OCI-LY3 (cell line): ENCODE measurements around the gene FTO.

Experiments
- H2AFZ ChIP-seq: fragments of 200-600, 300-600 bp; shearing (Covaris generic); 2 replicates; pipeline ENCODE4 v1.6.0; 2014; ENCODE audit warnings: antibody characterized with exemption, low read depth, low read length
- H3K27ac ChIP-seq: fragments of 200-600, 300-600 bp; sonication (generic); 2 replicates; pipeline ENCODE4 v1.5.1; 2014; ENCODE audit warnings: mild to moderate bottlenecking, low read length, moderate library complexity, mixed read lengths
- H3K27me3 ChIP-seq: fragments of 200-600, 300-600 bp; sonication (generic); 2 replicates; pipeline ENCODE4 v1.6.1; 2014; ENCODE audit warnings: low read depth, low read length, mixed read lengths
- H3K36me3 ChIP-seq: fragments of 200-600, 300-600 bp; sonication (generic); replicated peaks from 2 replicates; pipeline ENCODE3; 2014; ENCODE audit warnings: low read depth, low read length, mixed read lengths
- H3K4me1 ChIP-seq: fragments of 300-600, 200-600 bp; sonication (generic); 2 replicates; pipeline ENCODE4 v1.6.1; 2014; ENCODE audit warnings: low read length, mixed read lengths
- H3K4me2 ChIP-seq: fragments of 200-600, 300-600 bp; sonication (generic); 2 replicates; pipeline ENCODE4 v1.6.1; 2014; ENCODE audit warnings: low read length, mixed read lengths
- H3K4me3 ChIP-seq: fragments of 300-600, 200-600 bp; sonication (generic); 2 replicates; pipeline ENCODE4 v1.5.1; 2014; ENCODE audit warnings: antibody characterized with exemption, mild to moderate bottlenecking, low read length, moderate library complexity
- H3K79me2 ChIP-seq: fragments of 300-600, 200-600 bp; shearing (Covaris generic); 2 replicates; pipeline ENCODE4 v1.6.1; 2014; ENCODE audit warnings: mild to moderate bottlenecking, low read length, mixed read lengths
- H3K9ac ChIP-seq: fragments of 300-600, 200-600 bp; shearing (Covaris generic); 2 replicates; pipeline ENCODE4 v1.6.0; 2014; ENCODE audit warnings: mild to moderate bottlenecking, low read length, moderate library complexity
- H3K9me3 ChIP-seq: fragments of 200-600, 300-600 bp; shearing (Covaris generic); 2 replicates; pipeline ENCODE4 v1.6.1; 2014; ENCODE audit warnings: low read length, mixed read lengths; ENCODE audit not compliant: insufficient read depth
- H4K20me1 ChIP-seq: fragments of 200-600, 300-600 bp; sonication (generic); 2 replicates; pipeline ENCODE4 v1.6.1; 2016; ENCODE audit warnings: low read length, mixed read lengths; ENCODE audit not compliant: insufficient read depth
- CTCF ChIP-seq: fragments of 200-600, 300-600 bp; sonication (generic); IDR thresholded peaks from 2 replicates; pipeline ENCODE4 v1.5.1; 2014; ENCODE audit warnings: antibody characterized with exemption, low read length, low read depth
- EZH2phosphoT487 ChIP-seq: fragments of 200-600 bp; shearing (Covaris generic); IDR thresholded peaks from 2 replicates; pipeline ENCODE4 v1.6.1; 2018; ENCODE audit warnings: antibody characterized with exemption, mixed run types, low read depth

The FTO gene

DNA sequence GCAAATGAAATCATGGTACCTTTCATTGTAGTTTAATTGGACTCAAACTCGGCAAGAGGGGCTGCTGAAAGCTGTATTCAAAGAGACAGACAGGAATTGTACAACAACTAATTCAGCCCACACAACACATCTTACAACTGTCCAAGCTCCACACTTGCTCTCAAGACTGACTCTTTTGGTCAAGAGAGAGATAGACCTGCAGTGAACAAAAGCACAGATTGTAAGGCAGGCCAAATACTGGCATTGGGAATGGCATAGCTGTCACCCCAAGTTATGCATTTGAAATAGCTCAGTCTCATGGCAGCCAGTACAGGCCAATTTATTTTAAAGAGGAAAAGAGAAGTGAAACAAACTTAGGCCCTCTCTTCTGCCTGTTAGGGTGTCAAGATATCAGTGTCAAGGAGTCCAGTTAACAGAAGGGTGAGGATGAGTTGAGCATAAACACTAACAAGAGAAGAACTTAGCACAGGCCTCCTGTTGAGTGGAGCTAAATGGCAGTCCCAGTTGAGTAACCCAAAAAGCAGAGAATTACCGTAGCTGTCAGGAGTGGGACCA is 366.9 kb downstream of the FTO start:
- no peaks in the 10 kb centered on the region for H3K9me3 ChIP-seq
- H3K27me3 ChIP-seq: no peaks in the 10 kb centered on the region
- no peak overlapping the region for H3K9ac ChIP-seq
- no peak overlapping the region for H2AFZ ChIP-seq
- no peaks in the 10 kb centered on the region for H3K79me2 ChIP-seq
- H3K4me3 ChIP-seq: no peak overlapping the region
- no peak overlapping the region for H3K4me2 ChIP-seq
- no peak overlapping the region for H3K27ac ChIP-seq
- no peaks in the 10 kb centered on the region; the same call in 1 of the 2 replicates for H3K4me1 ChIP-seq
- H4K20me1 ChIP-seq: no peaks in the 10 kb centered on the region
- no peak for TF ChIP-seq CTCF
- TF ChIP-seq EZH2phosphoT487: no peak
- H3K36me3 ChIP-seq: no peaks in the 10 kb centered on the region

GRCh38 chr16:54071514-54071913 is 367.6 kb downstream of the FTO start:
- no peaks in the 10 kb centered on the region for H3K36me3 ChIP-seq
- H3K4me3 ChIP-seq: no peak overlapping the region

DNA sequence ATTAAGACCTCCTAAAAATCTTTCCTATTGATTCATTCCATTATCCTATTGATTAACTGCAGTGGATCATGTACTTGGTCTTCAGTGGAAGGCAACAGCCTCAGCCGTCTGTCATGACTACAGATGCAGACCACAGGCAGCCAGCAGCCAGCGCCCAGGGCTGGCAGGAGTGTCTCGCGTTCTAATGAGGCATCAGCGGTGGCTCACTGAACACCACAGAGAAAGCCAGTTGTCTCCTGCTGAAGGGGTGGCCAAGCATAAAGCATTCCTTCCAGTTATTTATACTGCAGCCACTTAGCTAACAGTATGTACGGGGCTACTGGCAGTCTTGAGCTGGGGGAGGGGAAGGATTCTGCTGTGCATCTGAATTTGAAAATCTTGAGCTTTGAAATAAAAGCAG is 368.3 kb downstream of the FTO start:
- no peaks in the 10 kb centered on the region for H3K27me3 ChIP-seq
- H4K20me1 ChIP-seq: no peaks in the 10 kb centered on the region
- TF ChIP-seq CTCF: no peak
- no peak for TF ChIP-seq EZH2phosphoT487
- H3K4me2 ChIP-seq: no peak overlapping the region
- no peak overlapping the region for H2AFZ ChIP-seq
- no peaks in the 10 kb centered on the region for H3K9me3 ChIP-seq
- no peak overlapping the region for H3K4me3 ChIP-seq
- H3K36me3 ChIP-seq: no peaks in the 10 kb centered on the region
- H3K4me1 ChIP-seq: no peaks in the 10 kb centered on the region; the same call in 1 of the 2 replicates
- no peaks in the 10 kb centered on the region for H3K79me2 ChIP-seq
- H3K9ac ChIP-seq: no peak overlapping the region
- no peak overlapping the region for H3K27ac ChIP-seq

More at GRCh38 chr16:54071514-54071913, 367.6 kb downstream of the FTO start:
- no peak overlapping the region for H3K4me2 ChIP-seq
- no peak for TF ChIP-seq EZH2phosphoT487
- no peak for TF ChIP-seq CTCF
- no peaks in the 10 kb centered on the region for H3K27me3 ChIP-seq
- H3K4me1 ChIP-seq: no peaks in the 10 kb centered on the region; the same call in 1 of the 2 replicates
- no peak overlapping the region for H2AFZ ChIP-seq
- no peaks in the 10 kb centered on the region for H3K9me3 ChIP-seq
- no peak overlapping the region for H3K9ac ChIP-seq
- H4K20me1 ChIP-seq: no peaks in the 10 kb centered on the region
- no peak overlapping the region for H3K27ac ChIP-seq
- H3K79me2 ChIP-seq: no peaks in the 10 kb centered on the region

DNA sequence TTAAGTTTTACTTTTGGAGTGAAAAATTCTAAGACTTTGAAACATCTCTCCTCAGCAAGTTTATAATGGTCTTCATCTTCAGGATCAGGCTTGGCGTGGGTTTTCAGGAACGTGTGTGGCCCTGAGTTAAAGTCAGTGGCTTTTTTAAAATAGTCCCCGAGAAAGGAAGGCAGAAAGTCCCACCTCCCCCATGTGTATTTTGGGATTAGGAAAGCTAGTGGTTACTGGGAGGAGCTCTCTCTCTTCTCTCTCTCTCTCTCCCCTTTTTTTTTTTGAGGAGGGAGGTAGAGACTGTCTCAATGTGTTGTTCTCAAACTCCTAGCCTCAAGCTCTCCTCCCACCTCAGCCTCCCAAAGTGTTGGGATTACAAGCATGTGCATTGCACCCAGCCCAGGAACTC is 369.4 kb downstream of the FTO start:
- Histone ChIP-seq H3K4me1 (no peaks in the 10 kb centered on the region; the same call in 1 of the 2 replicates), H2AFZ (no peak overlapping the region), H3K27me3 (no peaks in the 10 kb centered on the region), H3K4me3 (no peak overlapping the region), H3K36me3 (no peaks in the 10 kb centered on the region), H3K27ac (no peak overlapping the region), H3K9me3 (no peaks in the 10 kb centered on the region), H4K20me1 (no peaks in the 10 kb centered on the region), H3K4me2 (no peak overlapping the region), H3K79me2 (no peaks in the 10 kb centered on the region), H3K9ac (no peak overlapping the region)
- TF ChIP-seq EZH2phosphoT487: no peak
- no peak for TF ChIP-seq CTCF
